ENCODE data around the gene FHIP1B.
"Not testable (repeated sequence)": the region's sequence is repeated elsewhere in the genome, so short reads cannot be mapped to it uniquely, and the experiment has no call there.

FHIP1B gene

DNA sequence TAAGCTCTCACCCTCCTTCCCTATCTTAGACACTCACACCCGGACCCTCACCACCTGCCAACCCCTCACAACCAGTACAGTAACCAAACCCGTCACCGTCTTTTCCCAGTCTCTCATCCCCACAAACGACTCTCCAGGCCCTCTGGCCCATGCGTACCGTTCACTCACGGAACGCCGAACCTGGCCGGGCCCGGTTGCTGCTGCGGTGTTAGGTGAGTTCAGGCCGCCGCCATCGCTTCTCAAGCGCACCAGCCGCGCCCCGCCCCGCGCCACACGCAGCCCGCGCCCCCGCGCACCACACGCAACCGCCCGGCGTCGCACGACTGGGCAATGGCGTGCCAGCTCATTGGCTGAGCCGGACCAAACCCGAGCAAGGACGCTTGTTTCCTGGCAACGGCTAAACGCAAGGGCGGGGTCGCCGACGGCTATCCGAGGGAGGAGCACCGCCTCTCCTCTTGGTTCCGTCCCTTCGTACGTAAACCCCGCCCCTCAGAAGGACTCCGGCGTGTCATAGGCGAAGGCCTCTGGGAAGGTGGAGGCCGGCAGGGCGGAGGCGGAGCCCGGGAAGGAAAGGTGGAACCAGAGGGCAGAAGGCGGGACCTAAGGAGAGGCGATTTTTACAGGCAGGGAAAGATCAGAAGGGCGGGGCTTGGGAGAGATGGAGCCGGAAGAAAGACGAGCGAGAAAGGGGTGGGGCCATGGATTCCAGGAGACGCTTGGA lies at the start of gene FHIP1B:
FHIP1B (minus strand) TSS at position 250 of the 721 bp plus-strand sequence. CDS start 10,120 bp downstream, outside the sequence.
- peak; percentile 100 for DNase-seq (ENCODE audit: low read depth, low spot score)
- in situ Hi-C loops (cut with HindIII; ENCODE audit: low sequenced_read_pairs): no loop called here
- TF ChIP-seq, protein P1, sequence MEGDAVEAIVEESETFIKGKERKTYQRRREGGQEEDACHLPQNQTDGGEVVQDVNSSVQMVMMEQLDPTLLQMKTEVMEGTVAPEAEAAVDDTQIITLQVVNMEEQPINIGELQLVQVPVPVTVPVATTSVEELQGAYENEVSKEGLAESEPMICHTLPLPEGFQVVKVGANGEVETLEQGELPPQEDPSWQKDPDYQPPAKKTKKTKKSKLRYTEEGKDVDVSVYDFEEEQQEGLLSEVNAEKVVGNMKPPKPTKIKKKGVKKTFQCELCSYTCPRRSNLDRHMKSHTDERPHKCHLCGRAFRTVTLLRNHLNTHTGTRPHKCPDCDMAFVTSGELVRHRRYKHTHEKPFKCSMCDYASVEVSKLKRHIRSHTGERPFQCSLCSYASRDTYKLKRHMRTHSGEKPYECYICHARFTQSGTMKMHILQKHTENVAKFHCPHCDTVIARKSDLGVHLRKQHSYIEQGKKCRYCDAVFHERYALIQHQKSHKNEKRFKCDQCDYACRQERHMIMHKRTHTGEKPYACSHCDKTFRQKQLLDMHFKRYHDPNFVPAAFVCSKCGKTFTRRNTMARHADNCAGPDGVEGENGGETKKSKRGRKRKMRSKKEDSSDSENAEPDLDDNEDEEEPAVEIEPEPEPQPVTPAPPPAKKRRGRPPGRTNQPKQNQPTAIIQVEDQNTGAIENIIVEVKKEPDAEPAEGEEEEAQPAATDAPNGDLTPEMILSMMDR (IDR thresholded peaks at IDR 0.05; ENCODE audit: low read depth, low read length): no peak
- H3K4me3 ChIP-seq (ENCODE audit: low read depth, low read length): peak within 1 kb of the TSS; percentile 93

DNA sequence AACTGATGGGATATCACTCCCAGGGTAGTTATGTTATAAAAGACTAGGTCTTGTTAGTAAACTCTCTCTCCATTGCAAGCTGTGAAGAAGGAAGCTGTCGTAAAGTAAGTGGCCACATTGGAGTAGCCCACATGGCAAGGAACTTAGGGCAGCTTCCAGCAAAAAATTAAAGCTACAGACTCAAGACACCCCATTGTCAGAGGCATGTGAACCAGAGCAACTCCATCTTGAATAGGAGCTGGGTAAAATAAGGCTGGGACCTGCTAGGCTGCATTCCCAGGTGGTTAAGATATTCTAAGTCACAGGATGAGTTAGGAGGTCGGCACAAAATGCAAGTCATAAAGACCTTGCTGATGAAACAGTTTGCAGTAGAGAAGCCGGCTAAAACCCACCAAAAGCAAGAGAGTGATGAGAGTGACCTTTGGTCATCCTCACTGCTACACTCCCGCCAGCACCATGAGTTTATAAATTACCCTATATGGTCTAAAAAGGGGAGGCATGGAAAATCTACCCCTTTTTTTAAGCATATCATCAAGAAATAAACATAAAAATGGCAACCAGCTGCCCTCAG lies 49.1 kb upstream of the FHIP1B start:
- no peak overlapping the region for H3K4me3 ChIP-seq (ENCODE audit: low read depth, low read length)
- in situ Hi-C loops (cut with HindIII; ENCODE audit: low sequenced_read_pairs): no loop called here
- TF ChIP-seq, protein P1 (IDR thresholded peaks at IDR 0.05; ENCODE audit: low read depth, low read length): no peak
- DNase-seq (ENCODE audit: low read depth, low spot score): no peak

DNA sequence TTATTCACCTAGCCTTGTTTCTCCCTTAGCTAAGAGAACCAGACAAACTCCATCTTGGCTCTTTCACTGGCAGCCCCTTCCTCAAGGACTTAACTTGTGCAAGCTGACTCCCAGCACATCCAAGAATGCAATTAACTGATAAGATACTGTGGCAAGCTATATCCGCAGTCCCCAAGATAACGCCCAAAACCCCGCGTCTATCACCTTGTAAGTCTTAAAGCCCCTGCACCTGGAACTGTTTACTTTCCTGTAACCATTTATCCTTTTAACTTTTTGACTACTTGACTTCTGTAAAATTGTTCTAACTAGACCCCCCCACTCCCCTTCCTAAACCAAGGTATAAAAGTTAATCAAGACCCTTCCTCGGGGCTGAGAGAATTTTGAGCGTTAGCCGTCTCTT lies 46.4 kb upstream of the FHIP1B start:
- in situ Hi-C loops (cut with HindIII; ENCODE audit: low sequenced_read_pairs); DNase-seq (ENCODE audit: low read depth, low spot score); H3K4me3 ChIP-seq (ENCODE audit: low read depth, low read length): not testable (repeated sequence)

DNA sequence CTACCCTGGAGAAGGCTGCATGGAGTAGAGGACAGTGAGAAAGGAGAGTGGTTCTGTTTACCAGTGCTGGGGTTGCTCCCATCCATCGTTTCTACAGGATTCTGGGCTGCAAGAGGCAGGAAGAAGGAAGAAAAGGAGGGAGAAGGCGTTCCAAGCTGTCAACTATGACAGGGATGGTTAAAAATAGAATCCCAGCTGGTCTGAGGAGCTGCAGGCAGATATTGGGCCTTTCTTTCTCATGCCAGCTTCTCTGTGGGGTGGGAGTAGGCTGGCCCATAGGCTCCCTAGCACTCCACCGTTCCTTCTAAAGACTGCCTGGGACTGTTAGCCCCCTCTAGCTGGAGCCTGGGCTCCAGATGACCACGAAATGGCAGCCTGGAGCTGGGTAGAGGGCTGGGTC lies 38.8 kb upstream of the FHIP1B start:
- H3K4me3 ChIP-seq (ENCODE audit: low read depth, low read length): no peak overlapping the region
- in situ Hi-C loops (cut with HindIII; ENCODE audit: low sequenced_read_pairs): no loop called here
- TF ChIP-seq, protein P1 (IDR thresholded peaks at IDR 0.05; ENCODE audit: low read depth, low read length): no peak

DNA sequence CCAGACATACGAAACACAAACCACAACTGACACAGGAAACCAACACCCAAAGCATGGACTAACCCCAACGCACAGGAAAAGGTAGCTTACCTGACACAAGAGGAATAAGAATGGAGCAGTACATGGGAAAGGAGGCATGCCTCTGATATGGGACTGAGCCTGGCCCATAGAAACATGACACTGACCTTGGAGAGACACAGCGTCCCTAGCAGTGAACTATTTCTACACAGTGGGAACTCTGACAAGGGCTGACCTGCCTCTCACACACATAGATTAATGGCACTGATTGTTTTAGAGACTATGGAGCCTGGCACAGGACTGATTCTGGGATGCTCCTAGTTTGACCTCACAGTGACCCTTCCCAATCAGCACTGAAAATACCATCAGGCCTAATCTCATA lies 37.2 kb upstream of the FHIP1B start:
- in situ Hi-C loops (cut with HindIII; ENCODE audit: low sequenced_read_pairs): no loop called here
- DNase-seq (ENCODE audit: low read depth, low spot score): no peak
- TF ChIP-seq, protein P1 (IDR thresholded peaks at IDR 0.05; ENCODE audit: low read depth, low read length): no peak
- H3K4me3 ChIP-seq (ENCODE audit: low read depth, low read length): no peak overlapping the region

More for the DNA sequence above, 38.8 kb upstream of the FHIP1B start:
- no peak for DNase-seq (ENCODE audit: low read depth, low spot score)

DNA sequence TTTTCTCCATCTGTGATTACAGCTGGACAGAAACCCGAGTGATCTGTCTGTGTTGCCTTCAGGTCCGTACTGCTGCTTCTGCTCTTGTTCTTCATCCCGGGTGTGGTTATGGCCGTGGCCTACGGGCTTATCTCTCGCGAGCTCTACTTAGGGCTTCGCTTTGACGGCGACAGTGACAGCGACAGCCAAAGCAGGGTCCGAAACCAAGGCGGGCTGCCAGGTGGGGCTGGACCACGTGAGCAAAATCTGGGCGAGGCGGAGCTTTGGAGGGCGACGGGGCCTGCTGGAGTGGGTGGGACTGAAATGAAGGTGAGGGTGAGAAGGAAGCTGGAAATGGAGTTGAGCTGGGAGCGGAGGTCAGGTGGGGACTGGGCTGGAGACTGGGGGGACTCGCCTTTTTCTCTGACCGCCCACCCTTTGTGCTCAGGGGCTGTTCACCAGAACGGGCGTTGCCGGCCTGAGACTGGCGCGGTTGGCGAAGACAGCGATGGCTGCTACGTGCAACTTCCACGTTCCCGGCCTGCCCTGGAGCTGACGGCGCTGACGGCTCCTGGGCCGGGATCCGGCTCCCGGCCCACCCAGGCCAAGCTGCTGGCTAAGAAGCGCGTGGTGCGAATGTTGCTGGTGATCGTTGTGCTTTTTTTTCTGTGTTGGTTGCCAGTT lies 36.3 kb upstream of the FHIP1B start:
- DNase-seq (ENCODE audit: low read depth, low spot score): no peak
- in situ Hi-C loops (cut with HindIII; ENCODE audit: low sequenced_read_pairs): no loop called here
- TF ChIP-seq, protein P1 (IDR thresholded peaks at IDR 0.05; ENCODE audit: low read depth, low read length): no peak
- H3K4me3 ChIP-seq (ENCODE audit: low read depth, low read length): no peak overlapping the region

DNA sequence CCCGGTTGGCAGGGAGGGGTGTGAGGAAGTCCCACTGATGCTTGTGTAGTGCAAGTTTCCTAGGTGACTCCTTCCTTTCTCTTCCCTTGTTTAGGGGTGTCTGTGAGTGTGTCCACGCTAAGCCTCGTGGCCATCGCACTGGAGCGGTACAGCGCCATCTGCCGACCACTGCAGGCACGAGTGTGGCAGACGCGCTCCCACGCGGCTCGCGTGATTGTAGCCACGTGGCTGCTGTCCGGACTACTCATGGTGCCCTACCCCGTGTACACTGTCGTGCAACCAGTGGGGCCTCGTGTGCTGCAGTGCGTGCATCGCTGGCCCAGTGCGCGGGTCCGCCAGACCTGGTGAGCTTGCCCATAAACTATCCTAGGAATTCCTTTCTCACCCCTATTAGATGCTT lies 35.6 kb upstream of the FHIP1B start:
- in situ Hi-C loops (cut with HindIII; ENCODE audit: low sequenced_read_pairs): no loop called here

More for the DNA sequence above, 35.6 kb upstream of the FHIP1B start:
- H3K4me3 ChIP-seq (ENCODE audit: low read depth, low read length): no peak overlapping the region
- TF ChIP-seq, protein P1 (IDR thresholded peaks at IDR 0.05; ENCODE audit: low read depth, low read length): no peak
- no peak for DNase-seq (ENCODE audit: low read depth, low spot score)
